Colonic mucosa (tissue), 4 donors: ENCODE measurements around the gene TBX3. TPM values are rescaled to one million over a fixed set of nuclear protein-coding genes. Genes with fewer than 3 reads are reported as not detected.

ENCODE experiments used
- DNase-seq: peaks from one replicate; pipeline ENCODE4 v3.0.0-alpha.2; 2020
- H3K27ac ChIP-seq: fragments of 200-600 bp; one replicate; pipeline ENCODE4 v1.8.0; 2021
- H3K27me3 ChIP-seq: fragments of 200-600 bp; one replicate; pipeline ENCODE4 v1.8.0; 2021
- H3K36me3 ChIP-seq: fragments of 200-600 bp; one replicate; pipeline ENCODE4 v1.8.0; 2021
- H3K4me1 ChIP-seq: fragments of 200-600 bp; one replicate; pipeline ENCODE4 v1.8.0; 2021; ENCODE audit warnings: mild to moderate bottlenecking
- H3K4me3 ChIP-seq: fragments of 200-600 bp; one replicate; pipeline ENCODE4 v1.8.0; 2021
- H3K9ac ChIP-seq, 2 donors: one replicate each; pipeline ENCODE4 v1.7.0; 2013; ENCODE audit warnings: control low read depth in 2 of 2, low read depth in 2 of 2, low read length in 2 of 2
- H3K9me3 ChIP-seq: fragments of 200-600 bp; one replicate; pipeline ENCODE4 v1.8.0; 2021
- CTCF ChIP-seq: fragments of 200-600 bp; IDR thresholded peaks from one replicate; pipeline ENCODE4 v1.8.0; 2022; ENCODE audit warnings: antibody characterized with exemption, mild to moderate bottlenecking
- intact Hi-C: fragments of 100-400 bp; cut with DNase I; formaldehyde crosslinking; loops from one replicate; pipeline ENCODE4 v1.14.1; 2022
- total RNA-seq, 2 donors: library from RNA; stranded (reverse); fragmentation: NEBNext Ultra II Directional in 1 of 2; extraction: Animal tissue kit (Norgen Biotek cat#: 25700) in 1 of 2; gene quantifications; one replicate each; pipeline ENCODE4 v1.2.1, GENCODE V29; 2021
- donor health status: healthy.
- donor health status: DM: no; HTN: no; CAD: no.
- donor health status: DM: no; HTN: no; CAD: no.

The TBX3 gene
- total RNA-seq, 2 donors from 2014 or later: 4.8 to 7.2 TPM

DNA sequence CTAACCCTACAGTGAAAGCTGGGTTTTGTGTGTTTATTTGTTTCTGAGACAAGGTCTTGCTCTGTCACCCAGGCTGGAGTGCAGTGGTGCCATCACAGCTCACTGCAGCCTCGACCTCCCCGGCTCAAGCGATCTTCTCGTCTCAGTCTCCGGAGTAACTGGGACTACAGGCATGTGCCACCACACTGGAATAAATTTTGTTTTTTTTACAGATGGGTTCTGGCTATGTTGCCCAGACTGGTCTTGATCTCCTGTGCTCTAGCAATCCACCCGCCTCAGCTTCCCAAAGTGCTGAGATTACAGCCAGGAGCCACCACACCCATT, 26.4 kb downstream of the TBX3 start:
- Histone ChIP-seq H3K36me3 (no peaks in the 10 kb centered on the region), H3K27me3 (no peaks in the 10 kb centered on the region), H3K9ac (no peak overlapping the region), H3K4me3 (no peak overlapping the region), H3K27ac (no peak overlapping the region), H3K9me3 (no peaks in the 10 kb centered on the region), H3K4me1 (no peaks in the 10 kb centered on the region)
- no peak for TF ChIP-seq CTCF
- intact Hi-C loops: no loop called here
- no peak for DNase-seq

- Histone ChIP-seq H3K27ac (no peak overlapping the region), H3K9me3 (no peaks in the 10 kb centered on the region), H3K27me3 (no peaks in the 10 kb centered on the region), H3K4me3 (no peak overlapping the region), H3K9ac (no peak overlapping the region), H3K4me1 (no peaks in the 10 kb centered on the region), H3K36me3 (no peaks in the 10 kb centered on the region)
- DNase-seq: no peak
- no peak for TF ChIP-seq CTCF
- intact Hi-C loops: no loop called here
These were observed 26.9 kb downstream of the TBX3 start for GRCh38 chr12:114656906-114657596.

DNA sequence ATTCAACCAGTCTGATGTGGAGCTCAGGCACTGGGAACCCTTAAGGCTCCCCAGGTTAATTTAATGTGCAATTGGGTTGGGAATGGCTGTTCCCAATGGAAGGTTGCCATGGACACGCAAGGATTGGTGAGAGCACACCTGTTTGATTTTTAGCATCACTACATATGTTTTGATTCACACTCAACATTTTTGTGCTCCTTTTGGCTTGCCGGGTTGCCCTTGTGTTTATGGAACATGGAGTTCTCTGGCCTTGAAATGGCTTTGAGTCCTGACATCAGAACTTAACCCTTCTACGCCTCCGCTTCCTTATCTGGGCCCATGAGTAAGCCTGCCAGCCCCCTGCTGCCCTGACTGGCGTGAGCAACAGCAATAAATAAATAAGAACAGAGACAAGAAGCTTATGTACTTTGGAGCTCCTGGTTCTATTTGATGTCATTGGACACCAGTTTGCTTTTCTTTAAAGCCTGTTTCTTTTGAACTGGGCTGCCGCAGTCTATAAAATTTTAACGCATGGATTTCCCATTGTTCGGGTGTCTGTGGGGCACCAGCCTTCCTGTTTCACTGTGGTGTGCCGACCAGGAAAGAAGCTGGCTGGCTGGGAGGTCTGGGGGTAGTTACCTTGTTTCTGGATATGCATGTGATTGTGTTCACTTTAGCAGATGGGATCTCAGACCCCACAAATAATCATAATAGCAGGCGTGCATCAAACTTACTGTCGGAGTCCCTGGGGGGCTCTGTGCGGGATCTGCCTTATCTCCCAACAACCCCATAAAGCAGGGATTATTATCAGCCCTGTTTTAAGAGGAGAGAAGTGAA, 27.8 kb downstream of the TBX3 start:
- H3K9me3 ChIP-seq: no peaks in the 10 kb centered on the region
- no peaks in the 10 kb centered on the region for H3K36me3 ChIP-seq
- H3K27me3 ChIP-seq: no peaks in the 10 kb centered on the region
- no peak overlapping the region for H3K9ac ChIP-seq
- intact Hi-C loops: no loop called here
- no peak overlapping the region for H3K27ac ChIP-seq
- H3K4me3 ChIP-seq: no peak overlapping the region
- no peak for TF ChIP-seq CTCF
- H3K4me1 ChIP-seq: no peaks in the 10 kb centered on the region
- no peak for DNase-seq

- intact Hi-C loops: no loop called here
- H3K4me1 ChIP-seq: no peaks in the 10 kb centered on the region
These were observed 34.4 kb downstream of the TBX3 start for GRCh38 chr12:114649585-114649984.

DNA sequence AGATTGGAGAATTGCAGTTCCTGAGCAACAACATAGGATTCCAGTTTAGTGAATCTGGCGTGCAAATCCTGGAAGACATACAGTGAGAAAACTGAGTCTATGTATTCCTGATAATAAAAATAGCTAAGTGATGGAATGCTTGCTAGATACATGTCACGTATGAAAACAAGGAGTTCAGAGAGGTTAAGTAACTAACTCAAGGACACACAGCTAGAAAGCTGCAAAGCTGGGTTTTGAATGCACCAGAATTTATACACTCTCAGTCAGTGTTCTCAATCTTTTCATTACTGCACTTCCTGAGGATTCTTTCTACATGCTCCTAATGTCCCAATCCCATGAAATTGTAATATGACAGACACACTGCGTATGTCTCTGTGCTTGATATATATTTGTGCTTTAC, 35.3 kb downstream of the TBX3 start:
- no peak for TF ChIP-seq CTCF
- no peaks in the 10 kb centered on the region for H3K9me3 ChIP-seq
- H3K9ac ChIP-seq: no peak overlapping the region
- H3K4me1 ChIP-seq: no peaks in the 10 kb centered on the region
- no peak for DNase-seq
- no peak overlapping the region for H3K27ac ChIP-seq
- intact Hi-C loops: no loop called here
- H3K4me3 ChIP-seq: no peak overlapping the region
- no peaks in the 10 kb centered on the region for H3K36me3 ChIP-seq
- no peaks in the 10 kb centered on the region for H3K27me3 ChIP-seq

More at GRCh38 chr12:114649585-114649984, 34.4 kb downstream of the TBX3 start:
- TF ChIP-seq CTCF: no peak
- no peak overlapping the region for H3K4me3 ChIP-seq
- no peaks in the 10 kb centered on the region for H3K27me3 ChIP-seq
- no peaks in the 10 kb centered on the region for H3K9me3 ChIP-seq
- H3K36me3 ChIP-seq: no peaks in the 10 kb centered on the region
- no peak for DNase-seq
- no peak overlapping the region for H3K27ac ChIP-seq
- H3K9ac ChIP-seq: no peak overlapping the region
